B cell (primary cell): ENCODE measurements around the gene USH2A. TPM values are rescaled to one million over a fixed set of nuclear protein-coding genes. Genes with fewer than 3 reads are reported as not detected.
A peak's percentile ranks its signal among the peaks of the same experiment; 100 is the strongest.

Source experiments
- ATAC-seq: fragments of 200-7000 bp; cut with Tn5 transposase; one replicate; pipeline ENCODE4 v1.10.0; 2021; ENCODE audit warnings: low read depth, mild to moderate bottlenecking, moderate number of reproducible peaks, moderate library complexity
- CTCF ChIA-PET: fragments of 350-600 bp; sonication (Branson Sonifier 250); formaldehyde crosslinking; loops from one replicate; lab custom pipeline; 2021; ENCODE audit warnings: antibody characterized with exemption, inconsistent platforms; lab: Charles Lee
- POLR2A ChIA-PET: fragments of 350-600 bp; sonication (Branson Sonifier 250); formaldehyde crosslinking; loops from one replicate; lab custom pipeline; 2021; ENCODE audit warnings: antibody characterized with exemption; lab: Charles Lee
- DNase-seq: peaks from one replicate; pipeline ENCODE4 v3.0.0; 2013
- H2AFZ ChIP-seq: 2 replicates; pipeline ENCODE4 v1.6.1; 2012; ENCODE audit warnings: mild to moderate bottlenecking, low read depth, low read length; ENCODE audit not compliant: insufficient read depth, poor library complexity, severe bottlenecking
- H3K27ac ChIP-seq, 2 donors: 1 replicate in 1 of 2; 2 replicates in 1 of 2; pipeline ENCODE4 v1.5.1; 2012 to 2013; ENCODE audit warnings: low read length in 2 of 2, mild to moderate bottlenecking in 2 of 2, moderate library complexity in 1 of 2
- H3K27me3 ChIP-seq, 4 experiments: fragments of 200-600 bp in 1 of 4; sonication (generic) in 1 of 4; replicated peaks in 1 of 4; 1 replicate in 2 of 4; 2 replicates in 2 of 4; pipeline versions ENCODE4 v1.6.1 to v1.7.0; 2013 to 2016; ENCODE audit warnings: low read length in 3 of 4, mild to moderate bottlenecking in 2 of 4, mixed read lengths in 1 of 4, moderate library complexity in 1 of 4; ENCODE audit not compliant: insufficient read depth in 4 of 4, control insufficient read depth in 3 of 4; ENCODE audit errors: control extremely low read depth in 1 of 4
- H3K36me3 ChIP-seq, 2 experiments: replicated peaks in 1 of 2; 1 replicate in 1 of 2; 2 replicates in 1 of 2; pipeline versions ENCODE4 v1.6.1 to v1.7.1; 2013; ENCODE audit warnings: low read length in 1 of 2; ENCODE audit not compliant: insufficient read depth in 2 of 2, control insufficient read depth in 1 of 2; ENCODE audit errors: control extremely low read depth in 1 of 2, extremely low read depth in 1 of 2
- H3K4me1 ChIP-seq, 2 donors: fragments of 200-600 bp in 1 of 2; sonication (generic) in 1 of 2; 1 replicate in 1 of 2; 2 replicates in 1 of 2; pipeline versions ENCODE4 v1.5.1 to v1.6.1; 2013 to 2017; ENCODE audit warnings: low read length in 2 of 2; ENCODE audit not compliant: control insufficient read depth in 2 of 2, insufficient read depth in 2 of 2
- H3K4me2 ChIP-seq: replicated peaks from 2 replicates; pipeline ENCODE3; 2012; ENCODE audit warnings: mild to moderate bottlenecking, low read depth, low read length; ENCODE audit not compliant: poor library complexity, severe bottlenecking
- H3K4me3 ChIP-seq, 5 experiments: fragments of 200-600 bp in 1 of 5; sonication (generic) in 1 of 5; 1 replicate in 3 of 5; 2 replicates in 2 of 5; pipeline versions ENCODE4 v1.5.1 to v1.7.0; 2011 to 2016; ENCODE audit warnings: low read length in 4 of 5, mild to moderate bottlenecking in 4 of 5, low read depth in 2 of 5, control low read depth in 1 of 5, moderate library complexity in 1 of 5; ENCODE audit not compliant: insufficient read depth in 1 of 5; ENCODE audit errors: control extremely low read depth in 1 of 5, extremely low read depth in 1 of 5
- H3K79me2 ChIP-seq: fragments of 200-600 bp; sonication (generic); one replicate; pipeline ENCODE4 v1.6.0; 2016; ENCODE audit warnings: low read length; ENCODE audit not compliant: control insufficient read depth, insufficient read depth
- H3K9ac ChIP-seq: fragments of 200-600 bp; sonication (generic); 2 replicates; pipeline ENCODE4 v1.6.1; 2017; ENCODE audit warnings: mild to moderate bottlenecking, low read length, moderate library complexity
- H3K9me3 ChIP-seq, 3 donors: one replicate each; pipeline versions ENCODE4 v1.6.1 to v1.7.1; 2013; ENCODE audit warnings: low read length in 2 of 3; ENCODE audit not compliant: control insufficient read depth in 2 of 3, insufficient read depth in 1 of 3; ENCODE audit errors: control extremely low read depth in 1 of 3
- H4K20me1 ChIP-seq: 2 replicates; pipeline ENCODE4 v1.6.0; 2012; ENCODE audit warnings: mild to moderate bottlenecking, low read length; ENCODE audit not compliant: insufficient read depth, control insufficient read depth, poor library complexity, severe bottlenecking
- H3K27ac Mint-ChIP-seq: one replicate; pipeline ENCODE4 v1.8.0; 2021; ENCODE audit warnings: mixed read lengths
- H3K27me3 Mint-ChIP-seq: one replicate; pipeline ENCODE4 v1.8.0; 2021; ENCODE audit warnings: mixed read lengths
- H3K4me1 Mint-ChIP-seq: one replicate; pipeline ENCODE4 v1.8.0; 2021; ENCODE audit warnings: mixed read lengths
- H3K4me3 Mint-ChIP-seq: one replicate; pipeline ENCODE4 v1.8.0; 2021; ENCODE audit warnings: mixed read lengths
- H3K9me3 Mint-ChIP-seq: one replicate; pipeline ENCODE4 v1.8.0; 2022; ENCODE audit warnings: mixed read lengths; ENCODE audit not compliant: insufficient read depth
- CTCF ChIP-seq: fragments of 200-600 bp; IDR thresholded peaks from one replicate; pipeline ENCODE4 v1.8.0; 2022; ENCODE audit warnings: antibody characterized with exemption, mild to moderate bottlenecking
- EZH2 ChIP-seq: IDR thresholded peaks from 2 replicates; pipeline ENCODE4 v1.6.1; 2012; ENCODE audit warnings: borderline replicate concordance, low read depth, mild to moderate bottlenecking, moderate library complexity, low read length; ENCODE audit not compliant: insufficient read depth, poor library complexity, severe bottlenecking
- WGBS: methylation state at CpG from one replicate; pipeline ENCODE4 v1.1.5; 2013; ENCODE audit warnings: missing lambda C conversion rate; ENCODE audit not compliant: insufficient coverage; 5-methylcytosine and 5-hydroxymethylcytosine counted together
- intact Hi-C: fragments of 100-400 bp; cut with micrococcal nuclease; formaldehyde crosslinking; loops from one replicate; pipeline ENCODE4 v1.10.0; 2022
- polyA plus RNA-seq: library from polyadenylated mRNA; depleted of rRNA; stranded (reverse); fragments of >200 nt; gene quantifications from 2 replicates; pipeline ENCODE4 v1.2.3, GENCODE V29; 2012
- total RNA-seq, 2 donors: library from RNA; stranded (reverse); fragments of 120-200 nt in 1 of 2; gene quantifications; 1 replicate in 1 of 2; 2 replicates in 1 of 2; pipeline versions ENCODE4 v1.2.3 to v1.2.4, GENCODE V29; 2013 to 2022

Gene USH2A
- total and polyA plus RNA-seq, 2 donors (not counting 1 experiment from before 2014, with no cell fraction given), result 0.01 TPM; not detected in 1

- ChIA-PET CTCF (interaction anchor here (0.7 to 1.1 kb wide), 5 partner anchors 8 to 162 kb away, joined by 3 to 5 read pairs (median 3); no protein-coding TSS in a partner anchor), POLR2A (no interaction called here)
- ATAC-seq (no peak), DNase-seq (peak; percentile 45)
- H3K27me3 ChIP-seq, result no peaks in the 10 kb centered on the region
- Mint-ChIP-seq H3K4me3 (peak overlapping the region; percentile 86), H3K27me3 (no peaks in the 10 kb centered on the region), H3K4me1 (peaks cover 3% of the 10 kb centered on the region), H3K27ac (no peak overlapping the region), H3K9me3 (no peaks in the 10 kb centered on the region)
- TF ChIP-seq EZH2, result no peak
- TF ChIP-seq CTCF, result peak; percentile 44
- H4K20me1 ChIP-seq, result no peaks in the 10 kb centered on the region
- peak overlapping the region; percentile 76 for H2AFZ ChIP-seq
- no peak overlapping the region for H3K27ac ChIP-seq
- intact Hi-C loops, result no loop called here
- H3K79me2 ChIP-seq, result no peaks in the 10 kb centered on the region
- WGBS, result 4% methylated on average over 5 of the region's 6 CpGs
- peak overlapping the region in 4 of 5 experiments; percentile 29 to 53 (median 48) for H3K4me3 ChIP-seq
- peak overlapping the region; percentile 61 for H3K9ac ChIP-seq
- H3K4me1 ChIP-seq, result peaks cover 3 to 5% of the 10 kb centered on the region in 2 donors
- H3K9me3 ChIP-seq, result no peaks in the 10 kb centered on the region
- peak overlapping the region; percentile 60 for H3K4me2 ChIP-seq
- H3K36me3 ChIP-seq, result no peaks in the 10 kb centered on the region
Observed at GRCh38 chr1:216221260-216221700, 202.0 kb downstream of the USH2A start.

GRCh38 chr1:216216305-216216704 is 206.9 kb downstream of the USH2A start:
- Histone ChIP-seq H3K4me2 (no peak overlapping the region), H2AFZ (no peak overlapping the region), H3K36me3 (no peaks in the 10 kb centered on the region), H3K4me1 (peaks cover under 1 to 1% of the 10 kb centered on the region in 2 donors), H4K20me1 (no peaks in the 10 kb centered on the region), H3K27me3 (no peaks in the 10 kb centered on the region), H3K9me3 (no peaks in the 10 kb centered on the region), H3K27ac (no peak overlapping the region), H3K79me2 (no peaks in the 10 kb centered on the region), H3K9ac (no peak overlapping the region), H3K4me3 (no peak overlapping the region)
- H3K27me3 Mint-ChIP-seq, result no peaks in the 10 kb centered on the region
- H3K9me3 Mint-ChIP-seq, result no peaks in the 10 kb centered on the region
- ChIA-PET CTCF (no interaction called here), POLR2A (no interaction called here)
- H3K4me3 Mint-ChIP-seq, result no peak overlapping the region
- no CpG with 5 or more reads among the region's 3 CpGs for WGBS
- ATAC-seq (no peak), DNase-seq (no peak)
- H3K27ac Mint-ChIP-seq, result no peak overlapping the region
- peaks cover 2% of the 10 kb centered on the region for H3K4me1 Mint-ChIP-seq
- TF ChIP-seq CTCF (no peak), EZH2 (no peak)
- intact Hi-C loops, result no loop called here
